ENCODE measurements around the gene EFNA1.

Gene EFNA1

DNA sequence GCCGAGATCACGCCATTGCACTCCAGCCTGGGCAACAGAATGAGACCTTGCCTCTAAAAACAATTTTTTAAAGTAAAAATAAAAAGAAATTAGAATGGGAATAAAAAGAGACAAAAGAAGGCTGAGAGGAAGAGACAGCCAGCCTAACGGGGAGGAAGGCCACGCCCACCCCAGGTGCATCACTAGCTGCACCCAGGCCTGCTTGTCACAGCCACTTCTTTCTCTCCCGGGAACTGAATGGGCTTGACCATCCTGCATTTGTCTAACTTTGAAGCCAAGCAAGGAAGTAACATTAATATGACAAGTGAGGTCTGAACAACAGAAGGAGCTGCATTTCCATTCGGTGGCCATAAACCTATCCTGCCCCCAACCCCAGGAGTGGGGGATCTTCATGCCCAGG is 20.8 kb upstream of the EFNA1 start:
- TF ChIP-seq, protein P1, sequence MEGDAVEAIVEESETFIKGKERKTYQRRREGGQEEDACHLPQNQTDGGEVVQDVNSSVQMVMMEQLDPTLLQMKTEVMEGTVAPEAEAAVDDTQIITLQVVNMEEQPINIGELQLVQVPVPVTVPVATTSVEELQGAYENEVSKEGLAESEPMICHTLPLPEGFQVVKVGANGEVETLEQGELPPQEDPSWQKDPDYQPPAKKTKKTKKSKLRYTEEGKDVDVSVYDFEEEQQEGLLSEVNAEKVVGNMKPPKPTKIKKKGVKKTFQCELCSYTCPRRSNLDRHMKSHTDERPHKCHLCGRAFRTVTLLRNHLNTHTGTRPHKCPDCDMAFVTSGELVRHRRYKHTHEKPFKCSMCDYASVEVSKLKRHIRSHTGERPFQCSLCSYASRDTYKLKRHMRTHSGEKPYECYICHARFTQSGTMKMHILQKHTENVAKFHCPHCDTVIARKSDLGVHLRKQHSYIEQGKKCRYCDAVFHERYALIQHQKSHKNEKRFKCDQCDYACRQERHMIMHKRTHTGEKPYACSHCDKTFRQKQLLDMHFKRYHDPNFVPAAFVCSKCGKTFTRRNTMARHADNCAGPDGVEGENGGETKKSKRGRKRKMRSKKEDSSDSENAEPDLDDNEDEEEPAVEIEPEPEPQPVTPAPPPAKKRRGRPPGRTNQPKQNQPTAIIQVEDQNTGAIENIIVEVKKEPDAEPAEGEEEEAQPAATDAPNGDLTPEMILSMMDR (conservative IDR thresholded peaks at IDR 0.05; ENCODE audit: low read depth, low read length), result no peak
- DNase-seq (ENCODE audit: low read depth), result no peak
- no peak overlapping the region for H3K4me3 ChIP-seq (ENCODE audit: low read depth, low read length)

DNA sequence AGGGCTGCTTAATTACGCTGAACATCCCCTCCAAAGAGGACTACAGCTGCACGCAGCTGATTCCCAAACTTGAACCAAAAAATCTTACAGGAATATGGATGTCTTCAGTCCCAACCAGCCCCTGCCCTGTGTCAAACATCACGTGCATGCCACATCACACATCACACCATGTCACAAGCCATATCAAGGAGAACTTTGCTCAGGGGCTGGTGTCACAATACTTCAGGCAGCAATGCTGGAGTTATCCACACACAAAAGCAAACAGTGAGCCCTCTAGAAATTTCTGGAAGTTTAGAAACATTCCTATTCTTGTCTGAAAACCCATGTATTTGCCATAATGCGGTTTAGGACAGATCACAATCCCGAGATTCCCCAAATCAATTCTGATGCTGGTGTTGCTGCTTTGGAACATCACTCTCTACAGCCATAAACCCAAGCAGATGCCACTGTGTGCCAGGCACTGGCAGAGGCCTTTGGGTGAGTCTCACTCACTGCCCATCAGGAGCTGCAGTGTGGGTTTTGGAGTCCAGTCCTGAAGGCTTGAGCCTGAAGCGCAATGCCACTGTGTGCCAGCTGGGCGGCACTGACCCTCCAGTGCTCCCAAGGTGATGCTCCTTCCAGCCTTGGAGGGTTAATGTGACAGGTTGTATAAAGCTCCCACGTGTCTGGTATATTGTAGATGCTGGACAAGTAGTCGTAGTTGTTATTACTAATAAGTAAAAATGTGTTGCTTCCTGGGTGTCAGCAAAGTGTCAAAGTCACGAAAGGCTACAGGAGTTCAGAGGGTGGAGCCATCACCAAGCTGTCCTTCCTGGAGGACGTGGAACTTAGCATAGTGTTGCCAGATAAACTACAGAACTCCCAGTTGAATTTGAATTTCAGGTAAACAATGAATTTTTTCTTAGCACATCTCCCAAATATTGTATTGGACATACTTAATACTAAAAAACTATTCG is 20.1 kb upstream of the EFNA1 start:
- TF ChIP-seq, protein P1 (conservative IDR thresholded peaks at IDR 0.05; ENCODE audit: low read depth, low read length), result no peak
- no peak overlapping the region for H3K4me3 ChIP-seq (ENCODE audit: low read depth, low read length)
- no peak for DNase-seq (ENCODE audit: low read depth)

GRCh38 chr1:155108296-155108695 is 19.4 kb upstream of the EFNA1 start:
- H3K4me3 ChIP-seq (ENCODE audit: low read depth, low read length), result no peak overlapping the region
- no peak for DNase-seq (ENCODE audit: low read depth)
- TF ChIP-seq, protein P1 (conservative IDR thresholded peaks at IDR 0.05; ENCODE audit: low read depth, low read length), result no peak

GRCh38 chr1:155110381-155110780 is 17.3 kb upstream of the EFNA1 start:
- TF ChIP-seq, protein P1 (conservative IDR thresholded peaks at IDR 0.05; ENCODE audit: low read depth, low read length), result no peak
- DNase-seq (ENCODE audit: low read depth), result no peak
- no peak overlapping the region for H3K4me3 ChIP-seq (ENCODE audit: low read depth, low read length)

DNA sequence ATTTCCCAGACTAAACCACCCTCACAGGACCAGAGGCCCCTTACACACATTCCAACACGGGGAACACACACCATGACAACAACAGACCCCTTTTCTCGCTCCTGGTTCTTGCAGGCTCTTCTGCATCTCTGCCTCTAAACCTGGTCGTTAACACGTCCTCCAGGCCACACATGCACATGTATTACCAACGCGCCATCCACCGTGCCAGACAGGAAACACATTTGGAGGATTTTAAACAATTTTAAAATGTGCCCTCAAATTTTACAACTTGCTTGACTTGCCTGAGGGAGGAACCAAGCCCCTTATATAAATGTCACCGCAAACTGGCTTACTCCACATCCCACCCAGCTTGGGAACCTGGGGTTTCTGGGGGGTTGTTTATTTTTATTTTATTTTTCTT is 16.9 kb upstream of the EFNA1 start:
- H3K4me3 ChIP-seq (ENCODE audit: low read depth, low read length), result no peak overlapping the region
- no peak for DNase-seq (ENCODE audit: low read depth)
- TF ChIP-seq, protein P1 (conservative IDR thresholded peaks at IDR 0.05; ENCODE audit: low read depth, low read length), result no peak

GRCh38 chr1:155113450-155113980 is 14.2 kb upstream of the EFNA1 start:
- no peak for DNase-seq (ENCODE audit: low read depth)
- H3K4me3 ChIP-seq (ENCODE audit: low read depth, low read length), result no peak overlapping the region
- TF ChIP-seq, protein P1 (conservative IDR thresholded peaks at IDR 0.05; ENCODE audit: low read depth, low read length), result no peak
